H54 (cell line): ENCODE results near the gene FUT8.

ENCODE experiments used
- DNase-seq: peaks from one replicate; pipeline ENCODE4 v3.0.0; 2011; ENCODE audit warnings: low spot score, mixed read lengths; ENCODE audit not compliant: insufficient read length
- FAIRE-seq: peaks from 3 replicates; lab custom pipeline; 2011; peaks lifted over from hg19 to GRCh38; lab: Jason Lieb, UNC
- POLR2A ChIP-seq: IDR thresholded peaks from 2 replicates; pipeline ENCODE4 v1.6.1; 2011; ENCODE audit warnings: low read depth, mild to moderate bottlenecking, low read length

The FUT8 gene

GRCh38 chr14:65787461-65787860 is 374.9 kb downstream of the FUT8 start:
- no peak for TF ChIP-seq POLR2A
- DNase-seq (no peak), FAIRE-seq (no peak)

GRCh38 chr14:65788876-65789275 is 376.3 kb downstream of the FUT8 start:
- FAIRE-seq (no peak), DNase-seq (no peak)
- TF ChIP-seq POLR2A, result no peak

GRCh38 chr14:65789363-65789762 is 376.8 kb downstream of the FUT8 start:
- no peak for TF ChIP-seq POLR2A
- no peak for DNase-seq
- no peak for FAIRE-seq

GRCh38 chr14:65790172-65790815 is 377.8 kb downstream of the FUT8 start:
- DNase-seq (no peak), FAIRE-seq (no peak)
- no peak for TF ChIP-seq POLR2A

GRCh38 chr14:65791191-65791981 is 378.9 kb downstream of the FUT8 start:
- DNase-seq (peak; percentile 87), FAIRE-seq (peak; percentile 99)
- TF ChIP-seq POLR2A, result no peak

GRCh38 chr14:65792208-65792905 is 379.8 kb downstream of the FUT8 start:
- FAIRE-seq (no peak), DNase-seq (peak; percentile 76)
- no peak for TF ChIP-seq POLR2A
